Lower leg skin (tissue), 3 donors: ENCODE data around the gene BBS9.

Experiments used
- POLR2A ChIP-seq, 2 donors: fragments of 450-650 bp; IDR thresholded peaks; one replicate each; pipeline ENCODE4 v1.6.1; 2016 to 2017; ENCODE audit warnings: antibody characterized with exemption in 2 of 2, mild to moderate bottlenecking in 1 of 2, moderate library complexity in 1 of 2
- TF ChIP-seq, protein P1 (sequence below), 3 donors: fragments of 450-650 bp; IDR thresholded peaks; one replicate each; pipeline ENCODE4 v1.5.1; 2016; ENCODE audit warnings: antibody characterized with exemption in 3 of 3, mild to moderate bottlenecking in 3 of 3, moderate library complexity in 2 of 3

DNA sequence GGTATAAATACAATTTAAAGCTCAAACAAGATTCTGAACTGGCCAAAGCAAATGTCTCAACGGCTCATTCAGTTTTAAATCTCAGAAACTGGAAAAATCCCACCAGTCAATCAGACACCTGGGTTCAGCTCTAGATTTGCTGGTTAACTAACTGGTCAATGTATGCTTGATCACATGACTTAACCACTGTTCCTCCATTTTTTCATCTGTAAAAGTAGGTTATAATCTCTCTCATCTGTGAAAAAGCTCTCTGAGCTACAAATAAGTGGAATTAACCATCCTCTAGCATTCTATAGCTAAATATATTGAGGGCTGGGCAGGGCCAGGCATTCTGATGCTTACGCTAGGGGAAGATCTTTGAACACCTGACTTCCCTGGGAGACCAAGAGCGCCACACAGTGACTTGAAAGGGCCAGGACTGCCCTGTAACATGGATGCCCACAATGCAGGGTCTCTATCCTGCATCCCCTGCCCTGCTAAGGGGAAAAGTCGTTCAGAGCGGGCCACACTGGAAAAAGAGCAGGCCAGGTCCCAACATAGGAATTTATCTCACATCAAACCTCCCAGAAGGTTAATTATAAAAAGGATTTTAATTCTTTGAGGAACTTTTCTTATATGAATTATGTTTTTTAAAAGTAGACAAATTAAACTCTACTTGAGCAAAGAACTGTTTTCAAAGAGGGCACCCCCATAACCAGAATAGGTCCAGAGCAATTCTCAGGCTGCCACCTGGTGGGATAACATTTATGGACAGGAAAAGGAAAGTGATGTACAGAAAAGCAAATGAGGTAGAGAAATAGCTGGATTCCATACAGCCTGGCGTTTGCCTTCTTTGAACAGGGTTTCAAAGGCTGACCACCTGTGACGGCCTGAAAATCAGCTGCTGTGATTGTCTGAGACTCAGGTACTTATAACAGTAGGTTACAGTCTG is 22.0 kb upstream of the BBS9 start:
- TF ChIP-seq, protein P1, sequence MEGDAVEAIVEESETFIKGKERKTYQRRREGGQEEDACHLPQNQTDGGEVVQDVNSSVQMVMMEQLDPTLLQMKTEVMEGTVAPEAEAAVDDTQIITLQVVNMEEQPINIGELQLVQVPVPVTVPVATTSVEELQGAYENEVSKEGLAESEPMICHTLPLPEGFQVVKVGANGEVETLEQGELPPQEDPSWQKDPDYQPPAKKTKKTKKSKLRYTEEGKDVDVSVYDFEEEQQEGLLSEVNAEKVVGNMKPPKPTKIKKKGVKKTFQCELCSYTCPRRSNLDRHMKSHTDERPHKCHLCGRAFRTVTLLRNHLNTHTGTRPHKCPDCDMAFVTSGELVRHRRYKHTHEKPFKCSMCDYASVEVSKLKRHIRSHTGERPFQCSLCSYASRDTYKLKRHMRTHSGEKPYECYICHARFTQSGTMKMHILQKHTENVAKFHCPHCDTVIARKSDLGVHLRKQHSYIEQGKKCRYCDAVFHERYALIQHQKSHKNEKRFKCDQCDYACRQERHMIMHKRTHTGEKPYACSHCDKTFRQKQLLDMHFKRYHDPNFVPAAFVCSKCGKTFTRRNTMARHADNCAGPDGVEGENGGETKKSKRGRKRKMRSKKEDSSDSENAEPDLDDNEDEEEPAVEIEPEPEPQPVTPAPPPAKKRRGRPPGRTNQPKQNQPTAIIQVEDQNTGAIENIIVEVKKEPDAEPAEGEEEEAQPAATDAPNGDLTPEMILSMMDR (IDR thresholded peaks at IDR 0.05) = no peak
- TF ChIP-seq POLR2A (IDR thresholded peaks at IDR 0.05) = no peak
